Esophagus squamous epithelium (tissue), 5 donors: ENCODE data around the gene CFAP161. TPM values are rescaled to one million over a fixed set of nuclear protein-coding genes. Genes with fewer than 3 reads are reported as not detected.
"Not testable (repeated sequence)": the region's sequence is repeated elsewhere in the genome, so short reads cannot be mapped to it uniquely, and the experiment has no call there.

Source experiments
- DNase-seq: peaks from one replicate; lab custom pipeline; 2025; lab: John Stamatoyannopoulos, UW
- H3K27ac ChIP-seq, 4 donors: fragments of 200-600 bp; sonication (generic); one replicate each; pipeline ENCODE4 v1.5.1; 2016 to 2019; ENCODE audit warnings: mild to moderate bottlenecking in 1 of 4
- H3K27me3 ChIP-seq, 4 donors: fragments of 200-600 bp; sonication (generic); 1 replicate in 3 of 4; 2 replicates in 1 of 4; pipeline versions ENCODE4 v1.5.1 to v1.6.0; 2017 to 2021; ENCODE audit warnings: antibody characterized with exemption in 1 of 4
- H3K36me3 ChIP-seq, 3 donors: fragments of 200-600 bp; sonication (generic); one replicate each; pipeline ENCODE4 v1.5.1; 2016 to 2019
- H3K4me1 ChIP-seq, 3 donors: fragments of 200-600 bp; sonication (generic); one replicate each; pipeline ENCODE4 v1.5.1; 2017 to 2019
- H3K4me3 ChIP-seq, 4 donors: fragments of 200-600 bp; sonication (generic); 1 replicate in 3 of 4; 2 replicates in 1 of 4; pipeline ENCODE4 v1.5.1; 2016 to 2019; ENCODE audit warnings: mild to moderate bottlenecking in 2 of 4, moderate library complexity in 1 of 4
- H3K9me3 ChIP-seq, 3 donors: fragments of 200-600 bp; sonication (generic); one replicate each; pipeline ENCODE4 v1.5.1; 2016 to 2019
- POLR2A ChIP-seq, 4 donors: fragments of 450-650 bp; IDR thresholded peaks; one replicate each; pipeline ENCODE4 v1.6.1; 2017; ENCODE audit warnings: antibody characterized with exemption in 4 of 4, mild to moderate bottlenecking in 4 of 4, moderate library complexity in 3 of 4
- WGBS, 2 donors: methylation state at CpG; one replicate each; pipeline ENCODE4 v1.1.5; 2018; 5-methylcytosine and 5-hydroxymethylcytosine counted together
- intact Hi-C: fragments of 100-400 bp; cut with DNase I; formaldehyde crosslinking; loops from one replicate; pipeline ENCODE4 v1.15.0; 2022
- total RNA-seq, 4 donors: library from RNA; depleted of rRNA; stranded (reverse); fragments of >200 nt; gene quantifications; one replicate each; pipeline ENCODE4 v1.1.0, GENCODE V29; 2016
- TF ChIP-seq, protein P1 (sequence below), 6 experiments: fragments of 450-650 bp in 4 of 6; fragments of 200-600 bp in 2 of 6; sonication (generic) in 2 of 6; IDR thresholded peaks; one replicate each; pipeline ENCODE4 v1.5.1; 2016 to 2019; ENCODE audit warnings: antibody characterized with exemption in 6 of 6, mild to moderate bottlenecking in 4 of 6, moderate library complexity in 4 of 6
- donor health status: DM: yes; HTN: yes; CAD: no.

The CFAP161 gene
- total RNA-seq, 4 donors from 2014 or later, result 0.38 to 0.88 TPM; not detected in 2

DNA sequence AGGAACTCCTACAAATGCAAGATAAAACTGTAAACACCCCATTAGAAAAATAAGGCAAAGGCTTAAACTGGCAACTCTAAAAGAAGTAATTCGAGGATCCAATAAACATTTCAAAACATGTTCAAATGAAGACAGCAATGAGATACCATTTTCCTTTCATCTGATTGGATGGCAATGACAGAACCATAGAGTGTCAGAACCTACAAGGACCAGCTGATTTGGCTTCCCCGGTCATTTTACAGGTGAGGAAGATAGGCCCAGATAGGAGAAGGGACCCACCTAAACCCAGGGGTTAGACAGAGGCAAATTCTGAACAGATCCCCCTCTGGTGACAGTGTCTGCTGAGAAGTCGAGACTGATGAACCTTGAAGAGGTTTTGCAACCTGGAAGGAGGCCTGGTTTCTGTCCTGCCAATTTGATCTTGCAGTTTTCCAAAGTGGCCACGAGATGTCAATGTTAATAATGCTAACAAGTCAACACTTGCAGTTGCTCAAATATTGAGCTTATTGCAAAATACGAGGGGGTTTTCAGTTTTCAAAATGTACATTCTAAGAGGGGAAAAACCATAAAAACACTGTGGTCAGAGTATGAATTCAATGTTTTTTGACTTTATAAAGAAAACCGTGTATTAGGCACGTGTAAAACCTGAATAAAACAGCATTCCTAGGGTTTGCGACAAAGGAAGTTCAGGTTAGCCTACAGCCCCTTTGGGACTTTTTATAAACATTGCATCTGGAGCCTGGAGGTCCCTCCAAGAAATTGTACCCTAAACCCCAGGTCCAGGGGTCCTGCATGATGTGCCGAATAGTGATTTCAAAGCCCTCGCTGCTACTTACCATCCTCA lies 21.5 kb downstream of the CFAP161 start:
- TF ChIP-seq, protein P1, sequence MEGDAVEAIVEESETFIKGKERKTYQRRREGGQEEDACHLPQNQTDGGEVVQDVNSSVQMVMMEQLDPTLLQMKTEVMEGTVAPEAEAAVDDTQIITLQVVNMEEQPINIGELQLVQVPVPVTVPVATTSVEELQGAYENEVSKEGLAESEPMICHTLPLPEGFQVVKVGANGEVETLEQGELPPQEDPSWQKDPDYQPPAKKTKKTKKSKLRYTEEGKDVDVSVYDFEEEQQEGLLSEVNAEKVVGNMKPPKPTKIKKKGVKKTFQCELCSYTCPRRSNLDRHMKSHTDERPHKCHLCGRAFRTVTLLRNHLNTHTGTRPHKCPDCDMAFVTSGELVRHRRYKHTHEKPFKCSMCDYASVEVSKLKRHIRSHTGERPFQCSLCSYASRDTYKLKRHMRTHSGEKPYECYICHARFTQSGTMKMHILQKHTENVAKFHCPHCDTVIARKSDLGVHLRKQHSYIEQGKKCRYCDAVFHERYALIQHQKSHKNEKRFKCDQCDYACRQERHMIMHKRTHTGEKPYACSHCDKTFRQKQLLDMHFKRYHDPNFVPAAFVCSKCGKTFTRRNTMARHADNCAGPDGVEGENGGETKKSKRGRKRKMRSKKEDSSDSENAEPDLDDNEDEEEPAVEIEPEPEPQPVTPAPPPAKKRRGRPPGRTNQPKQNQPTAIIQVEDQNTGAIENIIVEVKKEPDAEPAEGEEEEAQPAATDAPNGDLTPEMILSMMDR (IDR thresholded peaks at IDR 0.05), result peak in 5 of 6 experiments; percentile 51 to 68 (median 57)
- no peak for TF ChIP-seq POLR2A (IDR thresholded peaks at IDR 0.05)
- H3K27me3 ChIP-seq, result no peaks in the 10 kb centered on the region
- peak overlapping the region in 3 of 4 donors; percentile 20 to 82 (median 69) for H3K27ac ChIP-seq
- H3K9me3 ChIP-seq, result no peaks in the 10 kb centered on the region
- no peak overlapping the region for H3K4me3 ChIP-seq
- no peaks in the 10 kb centered on the region for H3K36me3 ChIP-seq
- DNase-seq, result no peak
- 40 to 43% methylated on average over 9 to 10 of the region's 10 CpGs for WGBS, 2 donors
- peaks cover 6 to 48% (median 15%) of the 10 kb centered on the region in 3 donors for H3K4me1 ChIP-seq
- intact Hi-C loops, result loop anchor here (5.0 kb wide), 1 partner anchor 112 kb away; no protein-coding TSS in a partner anchor

DNA sequence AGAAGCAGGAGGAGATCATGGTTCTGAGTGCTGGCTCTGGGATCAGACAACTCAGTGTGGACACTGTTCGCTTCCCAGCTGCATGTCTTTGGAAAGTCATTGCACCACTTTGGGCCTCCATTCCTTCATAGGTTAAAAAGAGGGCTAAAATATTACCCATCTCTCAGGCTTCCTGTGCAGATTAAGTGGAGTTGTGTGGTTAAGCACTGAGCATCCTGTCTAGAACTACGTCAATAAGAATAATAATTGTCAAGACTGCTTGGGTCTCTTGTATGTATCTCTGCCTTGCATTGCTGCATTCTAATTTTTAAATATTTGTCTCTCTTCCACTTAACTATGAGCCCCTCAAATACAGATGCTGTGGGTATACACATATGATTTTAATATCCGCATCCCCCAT lies 22.3 kb downstream of the CFAP161 start:
- Histone ChIP-seq H3K36me3 (no peaks in the 10 kb centered on the region), H3K27ac (peak overlapping the region; percentile 35 to 82 (median 66)), H3K4me3 (no peak overlapping the region), H3K4me1 (peaks cover 13 to 55% (median 22%) of the 10 kb centered on the region in 3 donors), H3K9me3 (no peaks in the 10 kb centered on the region), H3K27me3 (peaks cover 0 to 7% (median 0%) of the 10 kb centered on the region in 4 donors)
- intact Hi-C loops, result loop anchor here (5.0 kb wide), 1 partner anchor 111 kb away; no protein-coding TSS in a partner anchor
- 89 to 93% methylated on average over 3 of the region's 3 CpGs for WGBS, 2 donors
- TF ChIP-seq, protein P1 (IDR thresholded peaks at IDR 0.05), result no peak
- TF ChIP-seq POLR2A (IDR thresholded peaks at IDR 0.05), result no peak
- no peak for DNase-seq

DNA sequence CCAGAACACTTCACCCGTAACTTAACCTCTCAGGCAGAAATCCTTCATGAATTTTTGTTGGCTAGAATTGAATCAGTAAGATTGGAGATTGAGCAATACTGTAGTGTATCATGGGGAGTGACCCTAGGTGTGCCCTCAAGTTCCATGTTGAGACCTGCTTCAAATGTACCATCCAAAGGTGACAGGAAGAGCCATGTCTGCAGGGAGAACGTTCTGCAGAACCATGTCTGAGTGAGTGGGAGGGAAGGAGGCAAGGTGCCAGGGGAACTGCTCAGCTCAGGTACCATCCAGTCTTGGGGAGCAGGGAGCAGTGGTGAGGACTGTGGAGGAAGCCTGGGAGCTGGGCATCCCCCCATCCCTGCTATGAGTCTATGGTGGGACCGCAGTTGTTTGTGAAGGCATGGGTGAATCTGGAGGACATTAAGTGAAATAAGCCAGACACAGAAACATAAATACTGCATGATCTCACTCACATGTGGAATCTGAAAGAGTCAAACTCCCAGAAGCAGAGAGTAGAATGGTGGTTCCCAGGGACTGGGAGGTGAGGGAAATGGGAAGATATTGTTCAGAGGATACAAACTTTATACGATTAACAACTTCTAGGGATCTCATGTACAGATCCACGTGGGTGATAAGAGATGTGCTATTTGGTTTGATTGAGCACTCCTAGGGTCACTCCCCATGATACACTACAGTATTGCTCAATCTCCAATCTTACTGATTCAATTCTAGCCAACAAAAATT lies 23.3 kb downstream of the CFAP161 start:
- intact Hi-C loops, result loop anchor here (5.0 kb wide), 1 partner anchor 110 kb away; no protein-coding TSS in a partner anchor
- WGBS, 2 donors, result 31 to 35% methylated on average over 4 to 5 of the region's 5 CpGs

DNA sequence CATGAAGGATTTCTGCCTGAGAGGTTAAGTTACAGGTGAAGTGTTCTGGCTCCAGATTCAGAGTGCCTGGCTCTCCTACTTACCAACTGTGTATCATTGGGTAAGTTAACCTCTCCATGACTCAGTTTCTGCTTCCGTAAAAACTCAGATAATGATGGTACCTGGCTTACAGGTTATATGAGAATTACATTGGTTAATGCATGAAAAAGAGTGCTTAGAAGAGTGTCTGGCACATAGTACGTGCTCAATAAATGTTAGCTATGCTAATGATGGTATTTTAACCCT lies 23.8 kb downstream of the CFAP161 start:
- peak overlapping the region; percentile 69 to 82 (median 77) for H3K27ac ChIP-seq
- H3K4me3 ChIP-seq, result no peak overlapping the region
- H3K27me3 ChIP-seq, result peaks cover 0 to 12% (median 0%) of the 10 kb centered on the region in 4 donors
- DNase-seq, result no peak
- no peaks in the 10 kb centered on the region for H3K36me3 ChIP-seq
- 53 to 56% methylated on average over 2 of the region's 2 CpGs for WGBS, 2 donors
- TF ChIP-seq POLR2A (IDR thresholded peaks at IDR 0.05), result no peak
- TF ChIP-seq, protein P1 (IDR thresholded peaks at IDR 0.05), result no peak
- intact Hi-C loops, result loop anchor here (5.0 kb wide), 1 partner anchor 109 kb away; no protein-coding TSS in a partner anchor
- peaks cover 18 to 62% (median 26%) of the 10 kb centered on the region in 3 donors for H3K4me1 ChIP-seq
- no peaks in the 10 kb centered on the region for H3K9me3 ChIP-seq

More for the DNA sequence above, 23.3 kb downstream of the CFAP161 start:
- peaks cover 0 to 12% (median 0%) of the 10 kb centered on the region in 4 donors for H3K27me3 ChIP-seq
- TF ChIP-seq POLR2A (IDR thresholded peaks at IDR 0.05), result no peak
- TF ChIP-seq, protein P1 (IDR thresholded peaks at IDR 0.05), result no peak
- H3K4me1 ChIP-seq, result peaks cover 18 to 62% (median 26%) of the 10 kb centered on the region in 3 donors
- H3K36me3 ChIP-seq, result no peaks in the 10 kb centered on the region
- no peaks in the 10 kb centered on the region for H3K9me3 ChIP-seq
- no peak overlapping the region for H3K4me3 ChIP-seq
- peak overlapping the region; percentile 69 to 82 (median 77) for H3K27ac ChIP-seq
- DNase-seq, result no peak

DNA sequence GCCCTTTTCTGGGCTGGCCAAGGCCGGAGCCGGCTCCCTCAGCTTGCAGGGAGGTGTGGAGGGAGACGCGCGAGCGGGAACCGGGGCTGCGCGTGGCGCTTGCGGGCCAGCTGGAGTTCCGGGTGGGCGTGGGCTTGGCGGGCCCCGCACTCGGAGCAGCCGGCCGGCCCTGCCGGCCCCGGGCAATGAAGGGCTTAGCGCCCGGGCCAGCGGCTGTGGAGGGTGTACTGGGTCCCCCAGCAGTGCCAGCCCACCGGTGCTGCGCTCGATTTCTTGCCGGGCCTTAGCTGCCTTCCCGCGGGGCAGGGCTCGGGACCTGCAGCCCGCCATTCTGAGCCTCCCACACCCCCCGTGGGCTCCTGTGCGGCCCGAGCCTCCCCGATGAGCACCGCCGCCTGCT lies 24.5 kb downstream of the CFAP161 start:
- WGBS, 2 donors, result no CpG with 5 or more reads among the region's 37 CpGs
- H3K9me3 ChIP-seq, DNase-seq, H3K4me3 ChIP-seq, H3K36me3 ChIP-seq: not testable (repeated sequence)
- peak overlapping the region in 3 of 4 donors; percentile 69 to 82 (median 81) for H3K27ac ChIP-seq
- peaks cover 18 to 58% (median 26%) of the 10 kb centered on the region in 3 donors for H3K4me1 ChIP-seq
- peaks cover 0 to 12% (median 0%) of the 10 kb centered on the region in 4 donors for H3K27me3 ChIP-seq
- intact Hi-C loops, result loop anchor here (5.0 kb wide), 1 partner anchor 109 kb away; no protein-coding TSS in a partner anchor
